Activated CD4-positive, alpha-beta T cell treated with anti-CD3 and anti-CD28 coated beads, Interleukin-2, amount 50 U/mL, for 16 hours (primary cell): ENCODE data around the gene PLXNA4.

Experiments used
- DNase-seq: peaks from one replicate; pipeline ENCODE4 v3.0.0-alpha.2; 2020

The PLXNA4 gene

GRCh38 chr7:132377703-132378584 lies 198.3 kb downstream of the PLXNA4 start:
- DNase-seq = no peak

GRCh38 chr7:132377015-132377414 lies 199.3 kb downstream of the PLXNA4 start:
- DNase-seq = no peak

GRCh38 chr7:132376361-132377013 lies 199.8 kb downstream of the PLXNA4 start:
- no peak for DNase-seq

- DNase-seq = no peak
Observed at GRCh38 chr7:132373879-132374278, 202.4 kb downstream of the PLXNA4 start.

GRCh38 chr7:132373041-132373440 lies 203.2 kb downstream of the PLXNA4 start:
- no peak for DNase-seq

GRCh38 chr7:132371948-132372347 lies 204.3 kb downstream of the PLXNA4 start:
- DNase-seq = no peak

- DNase-seq = no peak
Observed at GRCh38 chr7:132368246-132368900, 207.9 kb downstream of the PLXNA4 start.

GRCh38 chr7:132367795-132368194 lies 208.5 kb downstream of the PLXNA4 start:
- DNase-seq = no peak

- DNase-seq = no peak
Observed at GRCh38 chr7:132367004-132367403, 209.3 kb downstream of the PLXNA4 start.

GRCh38 chr7:132364226-132364625 lies 212.0 kb downstream of the PLXNA4 start:
- no peak for DNase-seq

- DNase-seq = no peak
Observed at GRCh38 chr7:132362059-132362458, 214.2 kb downstream of the PLXNA4 start.

GRCh38 chr7:132361146-132361545 lies 215.1 kb downstream of the PLXNA4 start:
- DNase-seq = no peak

GRCh38 chr7:132359743-132360142 lies 216.5 kb downstream of the PLXNA4 start:
- no peak for DNase-seq

- DNase-seq = no peak
Observed at GRCh38 chr7:132355048-132355447, 221.2 kb downstream of the PLXNA4 start.

GRCh38 chr7:132354527-132354926 lies 221.7 kb downstream of the PLXNA4 start:
- DNase-seq = no peak

GRCh38 chr7:132353936-132354335 lies 222.3 kb downstream of the PLXNA4 start:
- no peak for DNase-seq

GRCh38 chr7:132352800-132353199 lies 223.5 kb downstream of the PLXNA4 start:
- no peak for DNase-seq

- no peak for DNase-seq
Observed at GRCh38 chr7:132351954-132352499, 224.2 kb downstream of the PLXNA4 start.

- no peak for DNase-seq
Observed at GRCh38 chr7:132350741-132351140, 225.5 kb downstream of the PLXNA4 start.

- no peak for DNase-seq
Observed at GRCh38 chr7:132349075-132349474, 227.2 kb downstream of the PLXNA4 start.

- no peak for DNase-seq
Observed at GRCh38 chr7:132348341-132348740, 227.9 kb downstream of the PLXNA4 start.

- DNase-seq = no peak
Observed at GRCh38 chr7:132347858-132348257, 228.4 kb downstream of the PLXNA4 start.

- DNase-seq = no peak
Observed at GRCh38 chr7:132347123-132347522, 229.1 kb downstream of the PLXNA4 start.
